Testis (tissue), 3 donors: ENCODE data around the gene ARHGEF37. TPM values are rescaled to one million over a fixed set of nuclear protein-coding genes. Genes with fewer than 3 reads are reported as not detected.

Experiments
- DNase-seq: peaks from one replicate; pipeline ENCODE4 v3.0.0-alpha.2; 2019
- H3K27ac ChIP-seq, 2 donors: fragments of 200-600 bp; sonication (generic); one replicate each; pipeline ENCODE4 v1.5.1; 2019
- H3K27me3 ChIP-seq: fragments of 200-600 bp; sonication (generic); one replicate; pipeline ENCODE4 v1.5.1; 2019
- H3K36me3 ChIP-seq: fragments of 200-600 bp; sonication (generic); one replicate; pipeline ENCODE4 v1.5.1; 2017; ENCODE audit warnings: low read depth; ENCODE audit errors: missing control alignments
- H3K4me1 ChIP-seq: fragments of 200-600 bp; sonication (generic); one replicate; pipeline ENCODE4 v1.5.1; 2019
- H3K4me3 ChIP-seq, 2 donors: fragments of 200-600 bp; sonication (generic); one replicate each; pipeline ENCODE4 v1.5.1; 2017 to 2019
- H3K9me3 ChIP-seq: fragments of 200-600 bp; sonication (generic); one replicate; pipeline ENCODE4 v1.5.1; 2017
- POLR2A ChIP-seq: fragments of 450-650 bp; IDR thresholded peaks from one replicate; pipeline ENCODE4 v1.6.1; 2017; ENCODE audit warnings: antibody characterized with exemption, mild to moderate bottlenecking, moderate library complexity
- WGBS, 2 donors: methylation state at CpG; one replicate each; pipeline ENCODE4 v1.1.5; 2018; 5-methylcytosine and 5-hydroxymethylcytosine counted together
- intact Hi-C: fragments of 100-400 bp; cut with DNase I; formaldehyde crosslinking; loops from one replicate; pipeline ENCODE4 v1.15.1; 2023; ENCODE audit warnings: low total_unique reads
- polyA plus RNA-seq: library from polyadenylated mRNA; stranded (reverse); fragments of 350-450 nt; fragmentation: Illumina TruSeq; extraction: RNeasy Lipid Tissue Mini Kit (QIAGEN cat#74804); gene quantifications from one replicate; pipeline ENCODE4 v1.2.3, GENCODE V29; 2014; ENCODE audit warnings: low read depth, low replicate concordance; ENCODE audit not compliant: insufficient read depth
- total RNA-seq, 2 donors: library from RNA; depleted of rRNA; stranded (reverse); fragments of >200 nt; gene quantifications; one replicate each; pipeline ENCODE4 v1.2.3, GENCODE V29; 2016
- TF ChIP-seq, protein P1 (sequence below), 3 experiments: fragments of 450-650 bp in 2 of 3; fragments of 200-600 bp in 1 of 3; sonication (generic) in 1 of 3; IDR thresholded peaks; one replicate each; pipeline ENCODE4 v1.5.1; 2016 to 2019; ENCODE audit warnings: antibody characterized with exemption in 3 of 3, mild to moderate bottlenecking in 2 of 3, moderate library complexity in 1 of 3

The ARHGEF37 gene
- total and polyA plus RNA-seq, 3 donors from 2014 or later = 12.9 to 17.8 (median 13.4) TPM

DNA sequence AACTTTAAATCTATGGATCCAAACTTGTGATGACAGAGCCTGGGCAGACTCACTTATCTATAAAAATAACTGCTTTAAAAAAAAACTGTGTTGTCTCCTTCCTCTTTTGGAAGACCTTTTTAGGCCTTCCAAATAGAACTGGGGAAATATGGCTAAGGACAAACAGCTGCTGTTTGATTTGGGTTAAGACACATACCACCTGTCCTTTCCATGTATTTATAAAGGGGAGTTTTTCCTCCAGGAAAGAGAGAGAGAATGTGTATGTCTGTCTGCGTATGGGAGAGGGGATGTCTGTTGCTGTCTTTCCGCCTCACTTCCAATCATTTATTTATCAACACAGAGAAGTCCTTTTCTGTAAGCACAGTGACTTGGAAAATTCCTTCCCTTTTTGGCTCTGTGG lies 2.8 kb downstream of the ARHGEF37 start:
- H3K36me3 ChIP-seq = no peaks in the 10 kb centered on the region
- H3K27ac ChIP-seq = peak overlapping the region; percentile 57 to 83
- no peaks in the 10 kb centered on the region for H3K9me3 ChIP-seq
- peaks cover 19% of the 10 kb centered on the region for H3K4me1 ChIP-seq
- no peak for TF ChIP-seq POLR2A
- TF ChIP-seq, protein P1, sequence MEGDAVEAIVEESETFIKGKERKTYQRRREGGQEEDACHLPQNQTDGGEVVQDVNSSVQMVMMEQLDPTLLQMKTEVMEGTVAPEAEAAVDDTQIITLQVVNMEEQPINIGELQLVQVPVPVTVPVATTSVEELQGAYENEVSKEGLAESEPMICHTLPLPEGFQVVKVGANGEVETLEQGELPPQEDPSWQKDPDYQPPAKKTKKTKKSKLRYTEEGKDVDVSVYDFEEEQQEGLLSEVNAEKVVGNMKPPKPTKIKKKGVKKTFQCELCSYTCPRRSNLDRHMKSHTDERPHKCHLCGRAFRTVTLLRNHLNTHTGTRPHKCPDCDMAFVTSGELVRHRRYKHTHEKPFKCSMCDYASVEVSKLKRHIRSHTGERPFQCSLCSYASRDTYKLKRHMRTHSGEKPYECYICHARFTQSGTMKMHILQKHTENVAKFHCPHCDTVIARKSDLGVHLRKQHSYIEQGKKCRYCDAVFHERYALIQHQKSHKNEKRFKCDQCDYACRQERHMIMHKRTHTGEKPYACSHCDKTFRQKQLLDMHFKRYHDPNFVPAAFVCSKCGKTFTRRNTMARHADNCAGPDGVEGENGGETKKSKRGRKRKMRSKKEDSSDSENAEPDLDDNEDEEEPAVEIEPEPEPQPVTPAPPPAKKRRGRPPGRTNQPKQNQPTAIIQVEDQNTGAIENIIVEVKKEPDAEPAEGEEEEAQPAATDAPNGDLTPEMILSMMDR (IDR thresholded peaks at IDR 0.05) = no peak
- intact Hi-C loops = no loop called here
- 60 to 61% methylated on average over 2 of the region's 2 CpGs for WGBS, 2 donors
- no peaks in the 10 kb centered on the region for H3K27me3 ChIP-seq
- no peak for DNase-seq
- no peak overlapping the region for H3K4me3 ChIP-seq

DNA sequence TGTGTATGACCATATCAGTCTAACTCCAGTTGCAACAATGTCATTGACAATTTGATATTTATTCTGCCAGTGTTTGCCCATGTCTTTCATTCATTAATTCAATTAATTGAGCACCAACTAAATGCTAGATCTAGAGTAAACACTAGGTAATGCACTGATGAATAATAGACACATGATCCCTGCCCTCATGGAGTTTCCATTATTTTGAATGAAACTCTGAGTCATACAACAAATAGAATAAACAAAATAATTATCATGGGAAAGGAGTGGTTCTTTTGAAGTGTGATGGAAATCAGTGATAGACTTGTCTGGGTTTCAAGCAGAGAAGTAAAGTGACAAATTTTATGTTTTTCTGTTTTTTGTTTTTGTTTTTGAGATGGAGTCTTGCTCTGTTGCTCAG lies 4.6 kb downstream of the ARHGEF37 start:
- H3K36me3 ChIP-seq = no peaks in the 10 kb centered on the region
- no peaks in the 10 kb centered on the region for H3K27me3 ChIP-seq
- no peak overlapping the region for H3K4me3 ChIP-seq
- no peaks in the 10 kb centered on the region for H3K9me3 ChIP-seq
- H3K27ac ChIP-seq = no peak overlapping the region
- DNase-seq = no peak
- intact Hi-C loops = no loop called here
- TF ChIP-seq, protein P1 (IDR thresholded peaks at IDR 0.05) = no peak
- TF ChIP-seq POLR2A = no peak
- H3K4me1 ChIP-seq = peaks cover 19% of the 10 kb centered on the region

DNA sequence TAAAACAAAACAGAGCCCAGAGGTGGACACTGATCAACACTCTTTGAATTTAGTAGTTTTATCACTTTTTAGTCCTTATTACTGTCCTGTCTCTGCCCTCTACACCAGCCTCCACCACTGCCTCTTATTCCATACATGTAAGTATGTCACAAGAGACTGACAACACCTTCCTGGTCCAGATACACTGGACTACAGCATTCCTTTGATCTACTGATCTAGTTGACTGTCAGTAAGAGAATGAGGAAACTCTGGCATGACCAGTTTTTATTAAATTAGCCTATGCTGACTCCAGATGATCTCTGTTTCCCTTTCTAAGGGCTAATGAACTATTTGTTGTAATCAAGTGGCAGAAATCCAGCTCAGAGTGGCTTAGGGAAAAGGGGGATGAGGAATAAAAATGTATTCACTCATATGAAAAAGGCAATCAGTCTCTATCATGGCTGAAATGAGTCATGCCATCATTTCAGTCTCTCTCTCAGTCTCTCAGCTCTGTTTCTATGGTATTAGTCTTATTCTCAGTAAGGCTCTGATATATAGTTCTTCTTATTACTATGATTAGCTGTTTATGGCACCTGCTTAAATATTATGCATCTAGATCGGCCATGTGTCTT lies 5.5 kb downstream of the ARHGEF37 start:
- intact Hi-C loops = no loop called here
- no peak overlapping the region for H3K4me3 ChIP-seq
- H3K27ac ChIP-seq = no peak overlapping the region
- H3K4me1 ChIP-seq = peaks cover 19% of the 10 kb centered on the region
- no peaks in the 10 kb centered on the region for H3K36me3 ChIP-seq
- no peak for DNase-seq
- H3K27me3 ChIP-seq = no peaks in the 10 kb centered on the region
- no peaks in the 10 kb centered on the region for H3K9me3 ChIP-seq
- no peak for TF ChIP-seq POLR2A
- TF ChIP-seq, protein P1 (IDR thresholded peaks at IDR 0.05) = no peak
- 93 to 100% methylated on average over 1 of the region's 1 CpG for WGBS, 2 donors

DNA sequence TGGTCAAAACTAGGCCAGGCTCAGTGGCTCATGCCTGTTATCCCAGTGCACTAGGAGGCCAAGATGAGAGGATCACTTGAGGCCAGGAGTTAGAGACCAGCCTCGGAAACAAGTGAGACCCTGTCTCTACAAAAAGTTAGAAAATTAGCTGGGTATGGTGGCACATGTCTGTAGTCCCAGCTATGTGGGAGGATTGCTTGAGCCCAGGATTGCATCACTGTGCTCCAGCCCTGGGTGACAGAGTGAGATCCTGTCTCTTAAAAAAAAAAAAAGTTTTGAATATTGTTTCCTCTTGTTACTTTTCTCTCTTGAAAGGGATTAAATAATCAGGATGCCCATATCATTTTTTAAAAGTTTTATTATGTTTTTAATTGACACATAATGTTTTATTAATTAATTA lies 7.6 kb downstream of the ARHGEF37 start:
- intact Hi-C loops = no loop called here
- no peaks in the 10 kb centered on the region for H3K4me1 ChIP-seq
- H3K4me3 ChIP-seq = no peak overlapping the region
- 91 to 100% methylated on average over 1 of the region's 1 CpG for WGBS, 2 donors
- H3K27ac ChIP-seq = no peak overlapping the region
- H3K27me3 ChIP-seq = no peaks in the 10 kb centered on the region
- H3K9me3 ChIP-seq = no peaks in the 10 kb centered on the region
- no peaks in the 10 kb centered on the region for H3K36me3 ChIP-seq
- no peak for TF ChIP-seq POLR2A
- TF ChIP-seq, protein P1 (IDR thresholded peaks at IDR 0.05) = no peak
- DNase-seq = no peak

DNA sequence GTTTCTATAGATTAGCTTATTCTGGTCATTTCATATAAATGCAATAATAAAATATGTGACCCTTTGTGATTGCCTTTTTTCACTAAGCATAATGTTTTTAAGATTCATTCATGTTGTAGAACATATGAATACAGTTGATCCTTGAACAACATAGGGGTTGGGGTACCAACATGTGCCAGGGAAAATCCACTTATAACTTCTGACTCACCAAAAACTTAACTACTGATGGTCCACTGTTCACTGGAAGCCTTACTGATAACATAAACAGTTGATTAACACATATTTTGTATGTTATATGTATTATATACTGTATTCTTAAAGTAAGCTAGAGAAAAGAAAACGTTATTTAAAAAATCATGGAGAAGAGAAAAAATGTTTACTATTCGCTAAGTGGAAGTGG lies 12.1 kb downstream of the ARHGEF37 start:
- intact Hi-C loops = no loop called here
- Histone ChIP-seq H3K27ac (no peak overlapping the region), H3K9me3 (no peaks in the 10 kb centered on the region), H3K27me3 (no peaks in the 10 kb centered on the region), H3K4me3 (no peak overlapping the region), H3K36me3 (no peaks in the 10 kb centered on the region), H3K4me1 (peaks cover 14% of the 10 kb centered on the region)
- 87 to 95% methylated on average over 2 of the region's 2 CpGs for WGBS, 2 donors
- no peak for TF ChIP-seq POLR2A
- TF ChIP-seq, protein P1 (IDR thresholded peaks at IDR 0.05) = no peak
- no peak for DNase-seq
